ENCODE results near the gene ZNF335.
A peak's percentile ranks its signal among the peaks of the same experiment; 100 is the strongest.

DNA sequence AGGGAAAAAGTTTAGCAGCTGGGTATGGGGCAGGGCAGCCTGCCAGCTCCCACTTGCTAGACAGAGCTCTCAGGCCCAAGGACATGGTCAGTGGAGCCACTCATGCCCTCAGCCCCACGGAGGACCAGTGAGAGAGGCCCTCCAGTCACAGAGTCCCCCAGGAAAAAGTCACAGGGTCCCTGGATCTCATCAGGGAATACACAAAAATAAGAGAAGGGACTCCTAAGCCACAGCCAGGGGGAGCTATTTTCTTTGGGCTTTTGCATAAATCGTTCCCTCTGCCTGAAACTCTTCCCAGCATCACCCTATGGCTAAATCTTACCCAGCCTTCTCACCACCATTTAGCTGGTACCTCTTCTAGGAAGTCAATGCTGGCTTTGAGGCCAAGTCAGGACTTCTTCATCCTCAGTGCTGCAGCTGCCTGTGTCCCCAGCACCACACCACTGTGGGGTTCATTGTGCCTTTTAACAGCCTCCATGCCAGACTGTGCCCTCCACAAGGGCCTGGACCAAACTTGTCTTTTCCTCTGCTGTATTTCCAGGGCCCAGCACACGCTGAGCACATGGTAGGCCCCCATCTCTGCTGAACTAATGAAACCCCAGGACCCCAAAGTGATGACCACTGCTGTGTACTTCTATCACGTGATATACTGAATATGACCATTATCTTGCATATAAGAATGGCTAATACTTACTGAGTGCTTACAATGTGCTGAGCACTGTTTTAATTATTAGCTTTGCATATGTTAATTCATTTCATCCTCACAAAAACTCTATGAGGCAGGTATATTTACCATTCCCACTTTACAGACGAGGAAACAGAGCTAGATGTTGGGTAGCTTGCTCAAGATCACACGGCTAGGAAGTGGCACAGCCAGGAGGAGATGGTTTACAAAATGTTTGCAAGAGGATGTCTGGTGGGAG is 2.0 kb downstream of the ZNF335 start:
- peak; percentile 43 to 62 (median 58) for TF ChIP-seq CTCF (IDR thresholded peaks at IDR 0.05)
- TF ChIP-seq POLR2A (IDR thresholded peaks at IDR 0.05): no peak

Measured in right lobe of liver (tissue), 4 donors.